HG02870 (cell line): ENCODE data around the gene SLC22A31.

Experiments used
- ATAC-seq: cut with Tn5 transposase; IDR thresholded peaks from one replicate; pipeline ENCODE4 v1.9.1; 2021; ENCODE audit warnings: mild to moderate bottlenecking, moderate library complexity; ENCODE audit not compliant: unreplicated experiment

The SLC22A31 gene

GRCh38 chr16:89179656-89180315, 20.6 kb downstream of the SLC22A31 start:
- ATAC-seq: no peak

DNA sequence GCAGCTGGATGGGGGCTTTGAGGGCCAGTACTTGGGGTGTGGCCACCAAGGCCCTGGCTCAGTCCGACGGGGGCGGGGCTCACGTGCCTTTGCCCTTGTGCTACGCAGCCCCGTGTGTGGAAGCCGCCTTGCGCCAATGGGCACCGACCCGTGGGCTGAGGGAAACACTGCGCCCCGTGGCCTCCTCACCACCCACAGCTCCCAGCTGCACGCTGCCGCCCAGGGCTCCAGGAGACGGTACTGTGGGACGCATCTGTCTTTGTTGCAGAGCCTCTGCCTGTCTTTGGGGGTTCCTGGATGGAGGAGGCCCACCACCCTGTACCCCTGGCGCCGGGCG, 21.2 kb downstream of the SLC22A31 start:
- no peak for ATAC-seq

GRCh38 chr16:89178453-89179147, 21.7 kb downstream of the SLC22A31 start:
- ATAC-seq: no peak

GRCh38 chr16:89177501-89177900, 22.8 kb downstream of the SLC22A31 start:
- no peak for ATAC-seq

GRCh38 chr16:89176717-89177116, 23.6 kb downstream of the SLC22A31 start:
- no peak for ATAC-seq

DNA sequence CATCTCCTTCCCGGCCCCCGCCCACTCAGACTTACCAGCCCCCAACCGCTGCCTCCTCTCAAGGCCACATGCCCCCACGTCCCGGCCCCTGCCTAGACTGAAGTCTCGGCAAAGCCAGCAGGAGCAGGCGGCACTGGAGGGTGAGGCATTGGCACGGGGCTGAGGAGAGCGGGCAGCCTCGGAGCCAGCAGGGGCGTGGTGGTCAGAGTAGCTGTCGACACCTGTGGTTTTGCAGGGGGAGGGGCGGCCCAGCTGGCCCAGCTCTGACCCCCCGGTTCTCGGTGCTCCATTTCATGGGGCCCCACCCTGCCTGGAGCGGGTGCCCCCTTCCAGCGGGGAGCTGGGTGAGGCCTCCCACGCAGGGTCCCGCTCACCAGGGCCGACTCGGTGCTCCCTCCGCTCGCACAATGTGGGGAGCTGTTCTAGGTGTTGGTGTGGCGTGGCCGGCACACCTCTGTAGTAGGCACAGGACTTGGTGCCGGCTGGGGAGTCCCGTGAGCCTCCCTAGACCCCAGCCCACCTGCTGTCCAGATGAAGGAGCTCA, 24.1 kb downstream of the SLC22A31 start:
- no peak for ATAC-seq

GRCh38 chr16:89175280-89176146, 24.8 kb downstream of the SLC22A31 start:
- no peak for ATAC-seq

DNA sequence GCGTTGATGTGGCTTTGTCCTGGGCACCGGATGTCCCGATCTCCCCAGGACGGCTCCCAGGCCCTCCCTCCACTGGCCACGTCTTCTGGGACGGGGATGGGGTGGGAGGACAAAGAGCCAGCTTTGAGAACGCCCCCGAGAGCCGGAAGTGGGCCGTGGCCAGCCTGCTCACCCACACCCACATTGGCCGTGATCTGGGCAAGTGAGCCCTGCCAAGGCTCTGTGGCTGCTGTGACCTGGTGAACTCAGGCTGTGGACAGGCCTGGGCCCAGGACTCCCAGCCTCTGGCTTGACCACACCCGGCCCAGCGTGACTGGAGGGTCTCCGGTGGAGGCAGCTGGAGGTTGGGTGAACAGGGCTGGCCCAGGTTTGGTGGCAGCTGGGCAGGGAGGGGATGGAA, 25.5 kb downstream of the SLC22A31 start:
- ATAC-seq: no peak

DNA sequence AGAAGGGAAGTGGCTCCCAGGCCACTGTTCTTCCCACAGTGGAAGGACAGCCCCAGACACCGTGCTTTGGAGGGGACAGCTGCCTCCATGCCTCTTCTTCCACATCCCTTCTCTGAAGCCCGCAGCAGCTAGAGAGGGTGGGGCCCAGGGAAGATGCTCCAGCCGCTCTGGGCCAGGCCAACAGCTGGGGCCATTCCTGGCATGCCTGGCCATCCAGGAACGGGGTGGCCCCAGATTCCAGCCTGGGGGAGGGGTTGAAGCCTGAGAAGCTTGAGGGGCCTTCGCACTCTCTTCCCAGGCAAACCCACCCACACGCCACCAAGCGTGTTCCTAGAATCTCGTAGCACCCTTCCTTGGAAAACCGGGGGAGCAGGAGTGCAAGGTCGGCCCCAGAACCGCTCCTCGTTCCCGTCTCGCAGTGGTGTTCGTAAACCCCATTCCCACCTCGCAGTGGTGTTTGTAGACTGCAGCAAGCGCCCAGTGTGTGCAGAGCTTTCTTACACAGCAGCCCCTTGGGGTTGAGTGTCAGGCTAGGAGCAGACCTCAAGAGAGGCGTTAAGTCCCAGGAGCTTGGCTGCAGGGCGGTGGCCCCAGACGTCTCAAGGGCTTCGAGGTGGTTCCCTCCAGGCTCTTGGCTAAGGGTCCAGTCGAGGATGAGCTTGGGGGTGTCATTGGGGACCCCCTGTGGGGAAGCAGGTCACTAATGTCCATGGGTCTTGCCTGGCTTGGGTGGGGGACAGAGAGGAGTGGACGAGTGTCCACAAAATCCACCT, 26.1 kb downstream of the SLC22A31 start:
- ATAC-seq: no peak

- ATAC-seq: no peak
These were observed 27.0 kb downstream of the SLC22A31 start for GRCh38 chr16:89173174-89173921.

- no peak for ATAC-seq
These were observed 27.7 kb downstream of the SLC22A31 start for GRCh38 chr16:89172528-89173173.

- no peak for ATAC-seq
These were observed 28.2 kb downstream of the SLC22A31 start for GRCh38 chr16:89172171-89172527.

- peak; percentile 72 for ATAC-seq
These were observed 28.8 kb downstream of the SLC22A31 start, which contains the start of gene CDH15 for GRCh38 chr16:89171216-89172170. Gene CDH15, plus strand, starts transcription at chr16:89171748. Its CDS starts 84 bp downstream, at chr16:89171832.

DNA sequence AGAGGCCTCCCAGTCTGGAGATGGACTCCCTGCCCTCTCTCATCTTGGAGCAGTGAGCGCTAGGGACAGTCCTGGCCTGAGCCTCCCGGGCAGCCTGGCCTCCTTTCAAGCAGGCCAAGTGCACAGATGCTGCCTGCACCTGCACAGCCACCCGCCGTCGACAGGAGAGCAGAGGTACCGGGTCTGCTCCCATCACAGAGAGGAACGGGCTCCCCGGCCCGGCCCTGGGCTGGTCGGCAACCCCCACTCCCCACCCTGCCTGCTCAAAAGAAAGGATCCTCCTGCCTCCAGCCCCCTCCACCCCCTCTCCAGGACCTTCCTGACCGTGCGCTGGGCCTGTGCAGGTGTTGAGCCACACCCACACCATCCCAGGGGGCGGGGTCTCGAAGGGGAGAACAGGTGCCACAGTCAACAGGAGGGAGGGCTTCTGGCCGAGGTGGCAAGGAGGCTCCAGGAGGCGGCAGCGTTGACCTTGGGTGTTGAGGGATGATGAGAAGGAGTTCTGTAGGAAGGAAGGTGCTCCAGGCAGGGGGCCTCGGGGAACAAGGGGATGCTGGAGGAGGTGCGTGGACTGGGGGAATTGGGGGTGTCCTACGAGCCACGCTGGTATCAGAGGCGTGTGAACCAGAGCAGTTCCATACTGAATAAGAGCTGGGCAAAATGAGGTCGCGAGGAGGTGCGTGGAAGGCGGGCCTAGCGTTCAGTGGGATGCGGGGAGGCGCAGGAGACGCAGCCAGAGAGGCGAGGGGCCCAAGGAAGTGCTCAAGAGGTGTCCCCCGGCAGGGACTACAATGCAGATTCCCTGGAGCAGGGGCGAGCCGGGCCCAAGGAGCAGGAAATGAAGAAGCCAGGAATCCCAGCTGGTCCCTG, 29.8 kb downstream of the SLC22A31 start:
- no peak for ATAC-seq

DNA sequence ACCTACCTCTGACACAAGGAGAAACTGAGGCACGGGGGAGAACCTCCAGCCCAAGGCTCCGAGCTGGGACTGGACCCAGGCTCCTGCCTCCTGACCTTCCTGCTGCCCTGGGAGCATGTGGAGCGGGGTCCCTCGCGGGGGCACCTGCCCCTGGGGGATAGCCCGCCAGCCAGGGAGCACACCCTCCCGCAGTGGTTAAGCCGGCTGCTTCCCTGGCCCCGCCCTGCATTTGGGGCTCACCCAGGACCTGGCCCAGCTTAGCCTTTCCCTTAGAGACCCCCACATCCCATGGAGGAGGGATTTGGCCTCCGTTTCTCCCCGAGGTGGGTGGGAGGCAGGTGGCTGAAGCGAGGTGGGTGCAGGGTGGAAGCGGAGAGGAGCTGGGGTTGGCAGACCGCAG, 30.6 kb downstream of the SLC22A31 start:
- ATAC-seq: no peak

DNA sequence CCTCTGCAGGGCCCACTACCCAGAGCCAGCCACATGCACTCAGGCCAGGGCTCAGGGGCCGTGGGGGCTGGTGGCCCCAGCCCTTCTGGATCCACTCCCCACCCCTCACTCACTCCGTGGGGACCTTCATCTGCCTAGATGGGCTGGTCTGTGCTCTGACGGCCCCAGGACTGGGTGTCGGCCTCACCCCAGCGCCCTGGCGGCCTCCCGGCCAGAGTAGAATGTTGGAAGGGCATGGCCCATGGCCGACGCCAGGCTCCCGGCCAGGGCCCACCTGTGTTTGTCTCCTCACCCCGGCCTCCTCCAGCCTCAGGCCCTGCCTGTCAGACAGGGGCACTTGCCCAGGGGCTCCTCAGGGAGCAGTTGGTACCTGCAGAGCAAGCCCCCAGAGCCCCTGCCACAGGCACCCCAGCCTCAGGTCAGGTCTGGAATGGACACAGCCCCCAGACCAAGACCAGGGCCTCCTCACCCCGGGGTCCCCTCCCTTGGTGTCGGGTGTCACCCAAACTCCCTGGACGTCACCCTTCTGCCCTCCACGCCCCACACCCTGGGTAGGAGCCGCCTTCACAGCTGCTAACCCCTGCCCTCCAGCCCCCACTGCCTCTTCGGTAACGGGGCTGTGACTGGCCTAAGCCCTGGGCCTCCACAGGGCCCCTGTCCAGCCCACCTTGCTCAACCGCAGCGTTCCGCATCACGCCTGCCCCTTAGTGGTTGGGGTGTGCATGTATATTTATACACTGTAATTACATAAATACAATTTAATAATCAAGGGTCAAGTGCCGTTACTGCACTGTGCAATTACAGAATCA, 31.8 kb downstream of the SLC22A31 start:
- no peak for ATAC-seq
